Kidney capillary endothelial cell (primary cell): Measurements from ENCODE around the gene GNG7.
A peak's percentile ranks its signal among the peaks of the same experiment; 100 is the strongest.
"Not testable (repeated sequence)": the region's sequence is repeated elsewhere in the genome, so short reads cannot be mapped to it uniquely, and the experiment has no call there.

Experiments
- DNase-seq: peaks from one replicate; pipeline ENCODE4 v3.0.0-alpha.2; 2018; ENCODE audit warnings: low spot score

The GNG7 gene

DNA sequence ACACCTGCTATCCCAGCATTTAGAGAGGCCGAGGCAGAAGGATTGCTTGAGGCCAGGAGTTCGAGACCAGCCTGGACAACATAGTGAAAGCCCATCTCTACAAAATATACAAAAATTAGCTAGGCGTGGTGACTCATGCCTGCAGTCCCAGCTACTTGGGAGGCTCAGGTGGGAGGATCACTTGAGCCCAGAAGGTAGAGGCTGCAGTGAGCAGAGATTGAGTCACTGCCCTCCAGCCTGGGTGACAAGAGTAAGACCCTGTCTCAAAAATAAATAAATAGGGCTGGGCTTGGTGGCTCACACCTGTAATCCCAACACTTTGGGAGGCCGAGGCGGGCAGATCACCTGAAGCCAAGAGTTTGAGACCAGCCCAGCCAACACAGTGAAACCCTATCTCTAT lies 238.8 kb downstream of the GNG7 start:
- DNase-seq: not testable (repeated sequence)

DNA sequence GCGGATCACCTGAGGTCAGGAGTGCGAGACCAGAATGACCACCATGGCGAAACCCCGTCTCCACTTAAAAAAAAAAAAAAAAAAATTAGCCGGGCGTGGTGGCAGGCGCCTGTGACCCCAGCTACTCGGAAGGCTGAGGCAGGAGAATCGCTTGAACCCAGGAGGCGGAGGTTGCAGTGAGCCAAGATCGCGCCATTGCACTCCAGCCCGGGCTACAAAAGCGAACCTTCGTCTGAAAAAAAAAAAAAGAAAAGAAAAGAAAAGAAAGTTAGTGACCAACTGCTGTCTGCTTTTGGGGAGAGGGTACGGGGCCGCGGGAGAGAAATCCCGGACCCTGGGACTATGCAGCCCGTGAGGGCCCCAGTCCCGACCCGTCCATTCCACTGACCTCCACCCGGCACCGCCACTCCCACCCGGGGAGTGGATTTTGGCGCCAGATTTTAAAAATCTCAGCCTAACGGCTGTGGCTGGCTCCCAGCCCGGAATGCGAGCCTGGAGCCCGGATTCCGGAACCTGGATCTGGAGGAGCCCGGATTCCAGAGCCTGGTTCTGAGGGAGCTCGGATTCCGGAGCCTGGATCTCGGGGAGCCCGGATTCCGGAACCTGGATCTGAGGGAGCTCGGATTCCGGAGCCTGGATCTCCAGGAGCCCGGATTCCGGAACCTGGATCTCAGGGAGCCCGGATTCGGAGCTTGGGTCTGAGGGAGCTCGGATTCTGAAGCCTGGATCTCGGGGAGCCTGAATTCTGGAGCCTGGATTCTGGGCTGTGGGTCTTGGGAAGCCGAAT lies 239.7 kb downstream of the GNG7 start:
- peak; percentile 89 for DNase-seq

DNA sequence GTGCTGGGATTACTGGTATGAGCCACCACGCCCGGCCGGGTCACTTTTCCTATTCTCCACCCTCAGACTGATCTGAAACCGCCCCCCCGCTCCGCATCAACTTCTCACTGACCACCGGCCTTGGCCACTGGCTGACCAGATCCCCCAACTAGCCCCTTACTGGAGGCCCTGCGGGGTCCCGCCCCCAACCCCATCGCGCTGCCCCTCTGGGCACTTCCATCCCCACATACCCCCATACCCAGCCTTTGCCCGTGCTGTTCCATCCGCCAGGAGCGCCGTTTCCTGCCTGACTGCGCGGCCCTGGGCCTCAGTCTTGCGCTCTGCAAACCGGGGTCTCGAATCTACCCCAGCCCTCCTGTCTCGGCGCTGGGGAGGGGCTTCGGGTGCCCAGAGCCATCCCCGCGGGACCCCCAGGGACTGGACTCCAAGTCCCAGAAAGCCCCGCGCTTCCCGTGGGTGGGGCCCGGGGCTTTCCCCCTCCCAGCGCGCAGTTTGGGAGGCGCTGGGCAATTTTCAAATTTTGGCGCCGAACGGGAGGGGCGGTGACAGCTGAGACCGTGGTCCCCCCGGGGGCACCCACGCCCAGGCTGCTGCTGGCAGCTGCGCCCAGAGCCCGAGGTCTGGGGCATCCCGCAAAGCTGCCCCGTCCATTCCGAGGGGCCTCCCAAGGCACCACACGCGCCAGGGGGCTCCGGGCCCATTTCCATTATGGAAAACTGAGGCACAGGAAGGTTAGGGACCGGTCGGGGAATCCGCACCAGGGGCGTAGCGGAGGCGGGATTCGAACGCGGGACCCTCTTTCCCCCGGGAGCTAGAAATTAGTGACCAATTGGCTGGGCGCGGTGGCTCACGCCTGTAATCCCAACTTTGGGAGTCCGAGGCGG lies 240.5 kb downstream of the GNG7 start:
- DNase-seq: no peak
